Erythroblast (primary cell): ENCODE measurements around the gene LRSAM1.

Experiments
- GATA1 ChIP-seq: IDR thresholded peaks from 2 replicates; pipeline ENCODE4 v1.6.1; 2011; ENCODE audit warnings: low read depth, mild to moderate bottlenecking, control low read depth, low read length, moderate library complexity
- POLR2A ChIP-seq: IDR thresholded peaks from 2 replicates; pipeline ENCODE4 v1.6.1; 2011; ENCODE audit warnings: mild to moderate bottlenecking, low read length

- TF ChIP-seq POLR2A: no peak
- TF ChIP-seq GATA1: no peak
Observed at GRCh38 chr9:127496974-127497373, 45.7 kb downstream of the LRSAM1 start.
